ENCODE measurements around the gene TBC1D1.

TBC1D1 gene

GRCh38 chr4:38178392-38178995, 287.6 kb downstream of the TBC1D1 start:
- no peak for DNase-seq

GRCh38 chr4:38179690-38180377, 288.9 kb downstream of the TBC1D1 start:
- no peak for DNase-seq

- no peak for DNase-seq
Observed at GRCh38 chr4:38180456-38180855, 289.6 kb downstream of the TBC1D1 start.

- DNase-seq = no peak
Observed at GRCh38 chr4:38181286-38181685, 290.4 kb downstream of the TBC1D1 start.

GRCh38 chr4:38182334-38182998, 291.6 kb downstream of the TBC1D1 start:
- DNase-seq = no peak

- no peak for DNase-seq
Observed at GRCh38 chr4:38184404-38184803, 293.5 kb downstream of the TBC1D1 start.

- no peak for DNase-seq
Observed at GRCh38 chr4:38185406-38186144, 294.7 kb downstream of the TBC1D1 start.

- no peak for DNase-seq
Observed at GRCh38 chr4:38188136-38188535, 297.3 kb downstream of the TBC1D1 start.

GRCh38 chr4:38188631-38189101, 297.8 kb downstream of the TBC1D1 start:
- DNase-seq = no peak

All from NCI-H2081 treated with DMSO at 0.1 percent for 48 hours (cell line).